HG02588 (cell line): Measurements from ENCODE around the gene GCH1.
A peak's percentile ranks its signal among the peaks of the same experiment; 100 is the strongest.
"Not testable (repeated sequence)": the region's sequence is repeated elsewhere in the genome, so short reads cannot be mapped to it uniquely, and the experiment has no call there.

Experiments used
- ATAC-seq: cut with Tn5 transposase; IDR thresholded peaks from one replicate; pipeline ENCODE4 v1.9.1; 2021; ENCODE audit warnings: mild to moderate bottlenecking, moderate library complexity; ENCODE audit not compliant: unreplicated experiment

Gene GCH1

GRCh38 chr14:54902521-54903420 is at the start of gene GCH1:
Gene GCH1, minus strand, starts transcription at chr14:54902826. Its CDS starts 163 bp downstream, at chr14:54902663.
- peak; percentile 83 for ATAC-seq

GRCh38 chr14:54947230-54947629 is 44.6 kb upstream of the GCH1 start:
- no peak for ATAC-seq

GRCh38 chr14:54946500-54946899 is 43.9 kb upstream of the GCH1 start:
- ATAC-seq: no peak

DNA sequence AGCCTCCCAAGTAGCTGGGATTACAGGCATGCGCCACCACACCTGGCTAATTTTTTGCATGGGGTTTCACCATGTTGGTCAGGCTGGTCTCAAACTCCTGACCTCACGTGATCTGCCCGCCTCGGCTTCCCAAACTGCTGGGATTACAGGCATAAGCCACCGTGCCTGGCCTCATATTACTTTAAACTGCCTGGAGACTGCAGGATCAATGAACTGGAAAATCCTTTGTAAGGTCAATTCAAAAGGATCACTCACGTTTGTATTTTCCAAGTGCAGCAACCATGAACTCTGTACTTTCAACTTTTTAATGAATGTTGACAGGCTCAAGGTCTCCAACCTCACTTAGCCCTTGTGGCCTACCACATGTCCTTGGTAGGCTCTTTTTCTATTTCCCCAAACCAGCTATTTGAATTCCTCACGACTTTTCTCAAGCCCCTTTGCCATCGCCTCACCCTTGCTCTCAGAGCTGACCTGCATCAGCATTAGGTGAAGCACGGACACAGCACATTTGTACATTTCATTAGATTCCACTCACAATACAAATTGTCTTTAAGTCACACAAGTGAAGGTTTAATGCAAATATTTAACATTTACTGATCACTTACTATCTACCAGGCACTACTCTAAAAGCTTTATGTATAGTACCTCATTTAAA is 42.2 kb upstream of the GCH1 start:
- ATAC-seq: no peak

DNA sequence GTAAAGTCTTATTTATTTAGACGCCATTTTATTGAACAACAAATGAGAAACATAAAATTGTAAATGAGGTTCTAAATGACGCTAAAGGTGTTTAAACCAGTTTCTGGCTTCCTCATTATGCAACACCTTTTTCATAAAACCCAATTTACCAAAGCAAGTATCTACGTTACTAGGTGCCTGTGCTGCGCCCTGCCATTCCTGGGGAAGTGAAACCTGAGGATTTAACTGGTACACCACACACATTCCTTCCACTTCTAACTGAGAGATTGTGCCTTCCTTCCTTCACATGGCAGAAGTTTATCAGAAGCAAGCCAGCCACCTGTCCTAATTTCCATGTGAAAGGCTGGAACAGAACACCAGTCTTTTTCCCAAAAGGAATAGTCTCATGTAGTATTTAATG is 40.3 kb upstream of the GCH1 start:
- ATAC-seq: no peak

DNA sequence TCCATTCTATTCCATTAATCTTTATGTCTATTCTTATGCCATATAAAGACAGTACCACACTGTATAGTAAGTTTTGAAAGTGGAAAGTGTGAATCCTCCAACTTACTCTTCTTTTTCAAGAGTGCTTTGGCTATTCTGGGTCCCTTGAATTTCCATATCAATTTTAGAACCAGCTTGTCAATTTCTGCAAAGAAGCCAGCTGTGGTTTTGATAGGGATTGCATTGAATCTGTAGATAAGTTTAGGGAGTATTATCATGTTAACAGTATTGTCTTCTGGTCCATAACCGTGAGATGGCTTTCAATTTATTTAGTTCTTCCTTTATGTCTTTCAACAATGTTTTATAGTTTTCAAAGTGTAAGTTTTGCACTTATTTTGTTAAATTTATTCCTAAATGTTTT is 34.2 kb upstream of the GCH1 start:
- ATAC-seq: no peak

- no peak for ATAC-seq
Measured at GRCh38 chr14:54935958-54936357, 33.3 kb upstream of the GCH1 start.

- no peak for ATAC-seq
Measured at GRCh38 chr14:54935100-54935499, 32.5 kb upstream of the GCH1 start.

DNA sequence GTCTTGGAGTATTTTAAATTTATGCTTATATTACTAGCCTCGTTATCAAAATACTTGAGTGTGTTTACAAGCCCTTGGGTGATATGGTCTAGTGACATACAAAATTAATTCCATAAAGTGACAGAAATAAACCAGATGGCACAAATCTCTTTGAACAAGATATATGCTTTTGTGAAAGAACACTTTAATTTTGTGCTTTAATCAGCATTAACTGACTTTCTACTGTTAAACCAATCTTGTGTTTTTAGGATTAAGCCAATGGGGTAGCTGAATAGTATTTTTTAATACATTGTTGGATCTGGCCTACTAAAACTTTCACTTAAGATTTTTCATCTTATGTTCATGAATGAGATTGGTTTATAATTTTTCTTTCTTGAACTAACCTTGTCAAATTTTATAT is 30.4 kb upstream of the GCH1 start:
- no peak for ATAC-seq

DNA sequence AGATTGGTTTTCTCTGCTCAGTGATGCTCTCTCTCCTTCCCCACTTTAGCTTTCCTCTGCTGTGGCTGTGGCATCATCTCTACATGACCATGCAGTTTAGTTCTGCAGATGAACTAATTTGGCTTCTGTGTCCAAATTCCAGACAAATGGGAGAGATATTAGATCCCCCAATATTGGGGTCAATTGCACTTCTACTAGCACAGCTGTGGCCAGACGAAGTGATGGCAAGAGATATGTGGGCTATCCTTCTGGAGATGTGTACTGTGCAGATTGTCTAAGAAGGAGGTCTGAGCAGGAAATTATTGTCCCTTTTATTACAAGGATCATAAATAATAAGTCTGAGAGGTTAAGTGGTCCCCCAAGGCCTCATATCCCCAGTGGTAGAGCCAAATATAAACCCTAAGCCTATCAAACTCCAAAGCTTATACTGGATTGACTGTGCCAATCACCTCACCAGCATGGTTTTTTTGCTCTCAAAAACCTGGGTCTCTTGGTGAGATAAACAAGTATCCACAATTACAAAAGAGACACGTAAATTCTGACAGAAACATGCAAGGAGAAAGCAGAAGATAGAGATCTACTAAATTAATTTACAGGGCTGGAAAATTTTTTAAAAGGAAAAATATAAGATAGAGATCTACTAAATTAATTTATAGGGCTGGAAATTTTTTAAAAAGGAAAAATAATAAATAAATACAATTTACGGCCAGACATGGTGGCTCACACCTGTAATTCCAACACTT is 29.1 kb upstream of the GCH1 start:
- ATAC-seq: no peak

- no peak for ATAC-seq
Measured at GRCh38 chr14:54931101-54931500, 28.5 kb upstream of the GCH1 start.

GRCh38 chr14:54929556-54929955 is 26.9 kb upstream of the GCH1 start:
- no peak for ATAC-seq

DNA sequence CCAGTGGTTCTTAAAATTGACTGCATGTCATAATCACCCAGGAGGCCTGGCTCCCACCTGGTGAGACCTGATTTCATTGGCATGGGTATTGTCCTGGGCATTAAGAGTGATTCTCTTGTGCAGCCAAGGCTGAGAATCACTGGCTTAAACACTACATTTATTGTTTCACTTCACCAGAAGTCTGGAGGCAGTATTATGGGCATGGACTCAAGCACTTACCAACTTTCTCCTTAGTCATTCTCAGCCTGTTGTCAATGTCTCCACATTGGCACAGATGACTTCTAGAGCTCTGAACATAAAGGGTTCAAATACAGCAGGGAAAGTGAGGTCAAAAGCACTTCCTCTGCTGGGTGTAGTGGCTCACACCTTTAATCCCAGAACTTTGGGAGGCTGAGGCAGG is 25.6 kb upstream of the GCH1 start:
- no peak for ATAC-seq

DNA sequence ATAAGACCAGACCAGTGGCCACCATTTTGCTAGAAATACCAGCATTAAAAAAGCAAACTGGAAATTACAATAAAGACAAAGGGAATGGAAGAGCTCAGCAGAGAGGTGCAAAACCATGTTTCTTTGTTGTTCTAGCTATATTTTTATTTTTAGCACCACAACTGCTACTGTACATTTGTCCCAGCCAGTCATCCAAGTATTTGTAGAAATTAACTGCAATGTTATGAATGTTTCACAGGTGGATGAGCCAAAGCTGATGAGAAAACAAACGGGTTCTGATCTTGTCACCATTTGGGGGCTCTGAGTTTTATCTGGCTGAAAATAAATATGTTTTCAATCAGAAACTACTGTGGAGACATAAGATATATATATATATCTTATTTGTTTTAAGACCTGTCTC is 24.9 kb upstream of the GCH1 start:
- ATAC-seq: no peak

GRCh38 chr14:54926570-54926969 is 23.9 kb upstream of the GCH1 start:
- not testable (repeated sequence) for ATAC-seq

- ATAC-seq: no peak
Measured at GRCh38 chr14:54922598-54922997, 20.0 kb upstream of the GCH1 start.

DNA sequence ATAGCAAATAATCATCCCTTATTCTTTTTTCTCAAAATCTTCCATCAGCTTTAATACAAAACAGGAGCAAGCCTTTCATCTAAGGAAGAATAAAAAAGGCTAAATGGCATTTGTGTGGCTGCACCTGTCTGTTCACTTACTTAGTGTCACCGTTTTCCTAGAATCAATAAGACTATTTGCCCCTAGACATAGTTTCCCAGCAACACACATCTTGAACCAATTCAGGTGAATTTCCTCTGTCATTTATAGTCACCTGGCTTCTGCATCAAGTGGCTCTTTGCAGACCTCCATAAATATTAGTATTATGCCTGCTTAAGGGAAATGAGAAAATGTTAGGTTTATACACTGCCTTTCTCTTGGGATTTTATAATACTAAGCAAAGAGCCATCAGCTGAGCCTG is 17.4 kb upstream of the GCH1 start:
- no peak for ATAC-seq

DNA sequence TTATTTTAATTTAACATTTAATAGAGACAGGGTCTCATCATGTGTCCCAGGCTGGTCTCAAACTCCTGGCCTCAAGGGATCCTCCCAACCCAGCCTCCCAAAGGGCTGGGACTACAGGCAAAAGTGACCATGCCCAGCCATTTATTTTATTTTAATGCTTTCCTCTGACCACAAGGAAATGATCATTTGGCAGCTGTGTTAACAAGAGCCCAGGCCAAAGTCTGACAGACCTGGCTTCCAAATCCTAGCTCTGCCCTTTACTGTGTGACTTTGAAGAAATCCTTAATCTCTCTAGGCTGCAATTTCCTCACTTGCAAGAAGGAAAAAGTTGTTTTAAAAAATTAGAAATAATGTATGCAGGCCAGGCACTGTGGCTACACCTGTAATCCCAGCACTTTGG is 16.7 kb upstream of the GCH1 start:
- ATAC-seq: no peak

- no peak for ATAC-seq
Measured at GRCh38 chr14:54918427-54918826, 15.8 kb upstream of the GCH1 start.

DNA sequence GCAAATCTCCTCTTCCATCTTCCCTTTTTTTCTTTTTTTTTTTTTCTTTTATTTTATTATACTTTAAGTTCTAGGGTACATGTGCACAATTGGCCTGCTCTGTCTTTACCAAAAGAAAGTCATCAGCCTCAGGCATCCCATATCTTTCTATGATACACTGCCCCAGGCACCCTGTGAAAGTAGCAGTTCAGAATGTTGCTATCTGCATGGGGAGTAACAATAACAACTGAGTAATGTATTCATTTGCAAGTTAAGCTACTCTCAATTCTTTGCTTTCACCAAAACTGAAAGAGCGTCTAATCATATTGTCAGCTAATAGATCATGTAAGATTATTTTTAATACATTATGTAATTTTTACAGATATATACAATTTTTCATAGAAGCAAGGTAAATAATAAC is 13.5 kb upstream of the GCH1 start:
- ATAC-seq: no peak

GRCh38 chr14:54909817-54910558 is 7.4 kb upstream of the GCH1 start:
- ATAC-seq: no peak
